Ovary (tissue), 3 donors: ENCODE data around the gene DSCAM.

Experiments
- CTCF ChIP-seq, 3 donors: fragments of 450-650 bp in 2 of 3; fragments of 200-600 bp in 1 of 3; IDR thresholded peaks; one replicate each; pipeline versions ENCODE4 v1.5.1 to v1.8.0; 2016 to 2022; ENCODE audit warnings: antibody characterized with exemption in 3 of 3, mild to moderate bottlenecking in 1 of 3
- POLR2A ChIP-seq: fragments of 450-650 bp; IDR thresholded peaks from one replicate; pipeline ENCODE4 v1.6.1; 2017; ENCODE audit warnings: antibody characterized with exemption, mild to moderate bottlenecking, moderate library complexity
- donor health status: DM: no; HTN: no; CAD: no.

GRCh38 chr21:40029888-40030287, 817.1 kb downstream of the DSCAM start:
- no peak for TF ChIP-seq CTCF (IDR thresholded peaks at IDR 0.05)
- no peak for TF ChIP-seq POLR2A
